Stomach (tissue), 4 donors: Measurements from ENCODE around the gene ATP5MC3.

ENCODE experiments used
- CTCF ChIP-seq, 7 experiments: fragments of 450-650 bp in 4 of 7; fragments of 200-600 bp in 3 of 7; sonication (generic) in 3 of 7; IDR thresholded peaks; one replicate each; pipeline ENCODE4 v1.5.1; 2016 to 2019; ENCODE audit warnings: antibody characterized with exemption in 7 of 7, control low read depth in 2 of 7, mild to moderate bottlenecking in 1 of 7
- POLR2A ChIP-seq, 4 donors: fragments of 450-650 bp; IDR thresholded peaks; one replicate each; pipeline ENCODE4 v1.6.1; 2016; ENCODE audit warnings: antibody characterized with exemption in 4 of 4, control low read depth in 2 of 4, mild to moderate bottlenecking in 1 of 4, moderate library complexity in 1 of 4
- POLR2AphosphoS5 ChIP-seq, 3 donors: sonication (generic); formaldehyde crosslinking; IDR thresholded peaks; one replicate each; pipeline ENCODE4 v1.6.1; 2016; ENCODE audit warnings: antibody characterized with exemption in 3 of 3

- TF ChIP-seq CTCF (IDR thresholded peaks at IDR 0.05), result no peak
- no peak for TF ChIP-seq POLR2A (IDR thresholded peaks at IDR 0.05)
- no peak for TF ChIP-seq POLR2AphosphoS5 (IDR thresholded peaks at IDR 0.05)
These were observed 29.7 kb downstream of the ATP5MC3 start for GRCh38 chr2:175151791-175152190.
